Activated T-helper 1 cell treated with Interleukin-2 at 50 U/mL for 16 hours (primary cell): ENCODE measurements around the gene HOXD10.

ENCODE experiments used
- DNase-seq: peaks from one replicate; pipeline ENCODE4 v3.0.0-alpha.2; 2020; ENCODE audit warnings: low read depth

Gene HOXD10

DNA sequence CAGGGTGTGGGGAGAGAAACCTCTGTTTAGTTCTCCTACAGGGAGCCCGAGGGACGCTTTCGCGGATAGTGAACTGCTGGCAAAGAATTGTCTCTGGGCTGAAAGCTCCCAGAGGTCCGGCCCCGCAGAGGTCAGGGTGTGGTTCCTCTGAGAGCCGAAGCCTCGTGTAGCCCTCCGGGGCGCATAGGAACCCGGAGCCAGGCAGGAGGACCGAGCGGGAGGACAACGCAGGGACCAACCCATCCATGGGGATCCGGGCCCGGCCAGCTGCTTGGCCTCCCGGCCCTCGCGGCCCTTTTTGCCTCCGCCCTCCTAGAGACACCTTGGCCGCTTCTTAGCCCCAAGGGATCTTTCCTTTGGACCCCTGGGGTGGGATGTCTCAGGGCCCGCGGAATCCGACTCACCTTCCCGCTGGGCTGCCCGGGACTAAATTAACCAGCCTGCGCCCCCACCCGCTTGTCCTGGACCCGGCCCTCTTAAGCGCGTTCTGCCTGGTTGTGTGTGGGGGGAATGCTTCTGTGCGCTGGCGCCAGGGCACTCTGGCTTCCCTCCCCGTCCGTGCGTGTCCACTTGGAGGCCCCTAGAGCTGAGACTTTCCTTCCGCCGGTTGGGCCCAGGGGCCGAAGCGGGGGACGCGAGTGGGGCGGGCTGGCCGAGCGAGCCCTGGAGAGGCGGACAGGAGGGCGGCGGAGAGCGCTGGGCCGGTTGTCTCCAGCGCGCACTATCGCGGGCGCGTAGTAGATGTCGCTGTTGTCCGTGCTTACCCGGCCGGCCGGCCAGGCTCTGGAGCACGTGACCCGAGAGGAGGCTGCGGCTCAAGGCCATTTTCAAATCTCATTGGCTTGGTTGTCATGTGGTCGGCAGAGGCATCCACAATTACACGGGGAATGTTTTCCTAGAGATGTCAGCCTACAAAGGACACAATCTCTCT is at the start of gene HOXD10:
Gene HOXD10, plus strand, starts transcription at position 896 of the 931 bp plus-strand sequence. CDS start 56 bp downstream, outside the sequence.
- DNase-seq: no peak

DNA sequence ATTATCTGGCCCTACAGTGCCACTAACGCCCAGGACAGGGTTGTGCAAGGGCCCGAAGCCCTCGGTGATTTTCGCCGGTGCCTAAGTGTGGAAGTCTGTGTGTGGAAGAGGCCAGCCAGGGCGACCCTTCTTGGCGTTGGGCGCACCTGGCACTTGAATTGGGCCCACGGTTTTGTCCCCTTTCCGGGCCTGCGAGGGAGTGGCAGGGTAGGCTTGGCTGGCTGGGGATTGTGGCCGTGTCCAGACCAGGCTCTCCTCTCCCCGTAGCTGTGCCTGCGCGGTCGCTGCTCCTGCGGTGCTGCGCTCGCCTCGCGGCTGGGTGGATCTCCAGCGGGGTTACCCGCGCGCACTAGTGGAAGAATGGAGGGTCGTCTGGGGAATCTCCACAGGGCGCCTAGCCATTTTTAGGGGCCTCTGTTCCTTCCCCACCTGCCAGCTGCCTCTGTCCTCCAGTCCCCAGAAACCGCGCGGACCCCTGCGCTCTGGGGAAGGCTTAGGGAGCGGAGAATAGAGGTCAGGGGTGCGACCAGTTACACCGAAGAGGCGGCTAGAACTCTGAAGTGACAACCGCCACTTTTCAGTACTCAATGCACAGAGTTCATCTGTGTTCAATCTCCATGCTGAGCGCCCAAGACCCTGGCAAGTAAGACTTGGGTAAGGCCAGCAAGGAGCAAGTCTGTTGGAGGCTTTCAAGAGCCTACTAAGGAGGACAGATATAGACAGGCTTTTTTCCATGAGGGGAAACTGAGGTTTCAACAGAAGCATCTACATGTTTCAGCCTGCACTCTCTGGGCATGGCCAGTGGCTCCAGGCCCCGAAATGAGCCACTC is 48.8 kb upstream of the HOXD10 start:
- DNase-seq: no peak

GRCh38 chr2:176068419-176068832 is 48.2 kb upstream of the HOXD10 start:
- DNase-seq: no peak

- DNase-seq: no peak
Measured at GRCh38 chr2:176071330-176072291, 45.0 kb upstream of the HOXD10 start.

GRCh38 chr2:176072292-176072669 is 44.3 kb upstream of the HOXD10 start:
- DNase-seq: no peak

GRCh38 chr2:176072951-176073904 is 43.4 kb upstream of the HOXD10 start:
- no peak for DNase-seq

- no peak for DNase-seq
Measured at GRCh38 chr2:176074919-176075425, 41.6 kb upstream of the HOXD10 start.

DNA sequence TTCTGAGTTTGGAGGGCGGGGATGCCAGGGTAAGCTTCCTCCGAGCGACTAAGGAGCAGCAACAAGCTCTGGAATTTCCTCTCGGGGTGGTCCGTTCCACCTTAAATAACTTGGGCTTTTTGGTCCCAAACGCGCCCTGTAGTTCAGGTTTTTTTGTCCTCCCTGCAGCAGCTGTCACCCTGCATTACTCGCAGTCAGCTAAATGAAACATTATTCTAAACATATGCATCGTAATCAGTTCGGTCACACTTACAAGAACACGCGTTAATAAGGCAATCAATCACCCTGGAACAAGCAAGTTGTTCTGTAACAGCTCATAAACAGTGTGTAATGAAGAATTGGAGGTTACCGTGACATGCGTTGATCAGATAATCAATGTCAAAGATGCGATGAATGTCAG is 41.1 kb upstream of the HOXD10 start:
- no peak for DNase-seq

GRCh38 chr2:176076063-176076462 is 40.5 kb upstream of the HOXD10 start:
- DNase-seq: no peak

GRCh38 chr2:176076796-176077195 is 39.8 kb upstream of the HOXD10 start:
- no peak for DNase-seq

GRCh38 chr2:176078541-176079284 is 37.9 kb upstream of the HOXD10 start:
- no peak for DNase-seq

DNA sequence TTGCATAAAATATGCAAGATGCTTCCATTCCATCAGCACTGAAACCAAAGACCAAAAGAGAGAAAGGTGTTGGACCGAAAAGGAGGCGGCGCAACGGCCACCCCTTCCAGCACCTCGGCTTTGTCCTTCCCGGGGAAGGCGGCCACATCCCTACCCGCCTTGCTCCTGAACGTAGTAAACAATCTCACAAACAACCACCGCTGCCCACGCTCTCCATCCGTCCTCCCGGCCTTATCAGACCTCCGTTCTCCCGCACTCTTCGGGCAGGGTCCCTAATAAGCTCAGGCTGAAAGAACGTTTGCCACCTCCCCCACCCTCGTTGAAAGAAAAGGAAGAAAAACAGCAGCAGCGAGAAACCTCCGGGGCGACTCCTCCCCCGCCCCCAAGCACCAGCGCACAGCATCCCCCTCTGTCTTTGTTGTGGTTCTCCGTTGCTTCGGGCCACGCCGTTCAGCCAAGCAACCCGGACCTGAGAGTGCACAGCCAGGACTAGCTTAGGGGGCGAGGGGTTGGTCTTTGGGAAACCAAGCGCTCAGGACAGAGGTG is 37.2 kb upstream of the HOXD10 start:
- DNase-seq: no peak

DNA sequence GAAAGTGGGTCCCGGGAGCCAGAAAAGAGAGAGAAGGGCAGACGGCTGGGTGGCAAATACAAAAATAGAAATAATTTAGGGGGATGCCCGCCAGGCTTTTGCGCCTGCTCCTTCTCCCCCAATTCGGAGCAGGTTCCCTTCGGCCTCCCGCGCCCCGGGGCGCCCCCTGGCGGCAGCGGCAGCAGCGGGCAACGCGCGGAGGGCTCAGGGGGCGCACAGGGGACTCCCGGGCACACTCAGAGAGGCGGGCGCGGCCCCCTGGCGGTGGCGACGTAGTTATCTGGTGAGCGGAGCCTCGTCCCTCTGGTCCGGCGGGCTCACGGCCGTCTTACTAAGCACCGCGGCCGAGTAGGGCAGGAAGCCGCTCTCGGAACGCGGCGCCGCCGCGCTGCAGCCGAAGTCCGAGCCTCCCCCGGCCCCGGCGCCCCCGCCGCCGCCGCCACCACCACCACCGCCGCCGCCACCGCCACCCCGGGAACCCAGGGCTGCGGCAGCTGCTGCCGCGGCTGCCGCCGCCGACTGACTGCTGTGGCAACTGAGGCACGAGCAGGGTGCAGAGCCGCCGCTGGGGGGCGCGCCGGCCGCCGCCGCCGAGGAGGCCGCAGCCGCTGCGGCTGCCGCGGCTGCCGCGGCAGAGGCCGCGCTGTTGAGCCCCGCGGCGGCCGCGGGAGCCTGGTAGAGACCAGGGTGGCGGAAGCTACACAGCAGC is 36.6 kb upstream of the HOXD10 start:
- no peak for DNase-seq

- no peak for DNase-seq
Measured at GRCh38 chr2:176080540-176081375, 35.8 kb upstream of the HOXD10 start.

DNA sequence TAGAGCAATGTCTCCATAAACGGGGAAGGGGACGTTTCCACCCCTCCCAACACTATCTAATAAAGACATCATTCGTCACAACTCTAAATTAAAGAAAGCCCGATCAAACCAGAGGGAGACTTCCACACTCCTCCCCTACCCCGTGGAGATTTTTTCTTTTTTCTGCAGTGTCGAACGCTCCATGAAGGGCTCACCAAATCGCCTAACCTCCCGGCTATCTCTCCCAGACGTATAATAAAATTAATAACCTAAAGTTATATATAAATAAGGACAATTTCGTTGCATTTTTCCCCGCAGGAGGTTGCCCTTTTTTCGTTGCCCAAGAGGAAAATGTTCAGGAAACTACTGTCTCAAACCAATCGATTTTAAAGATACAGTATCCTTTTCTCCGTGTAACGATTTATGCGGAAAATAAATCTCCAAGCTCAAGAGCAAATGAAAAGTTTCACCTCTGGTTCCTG is 35.2 kb upstream of the HOXD10 start:
- DNase-seq: no peak

DNA sequence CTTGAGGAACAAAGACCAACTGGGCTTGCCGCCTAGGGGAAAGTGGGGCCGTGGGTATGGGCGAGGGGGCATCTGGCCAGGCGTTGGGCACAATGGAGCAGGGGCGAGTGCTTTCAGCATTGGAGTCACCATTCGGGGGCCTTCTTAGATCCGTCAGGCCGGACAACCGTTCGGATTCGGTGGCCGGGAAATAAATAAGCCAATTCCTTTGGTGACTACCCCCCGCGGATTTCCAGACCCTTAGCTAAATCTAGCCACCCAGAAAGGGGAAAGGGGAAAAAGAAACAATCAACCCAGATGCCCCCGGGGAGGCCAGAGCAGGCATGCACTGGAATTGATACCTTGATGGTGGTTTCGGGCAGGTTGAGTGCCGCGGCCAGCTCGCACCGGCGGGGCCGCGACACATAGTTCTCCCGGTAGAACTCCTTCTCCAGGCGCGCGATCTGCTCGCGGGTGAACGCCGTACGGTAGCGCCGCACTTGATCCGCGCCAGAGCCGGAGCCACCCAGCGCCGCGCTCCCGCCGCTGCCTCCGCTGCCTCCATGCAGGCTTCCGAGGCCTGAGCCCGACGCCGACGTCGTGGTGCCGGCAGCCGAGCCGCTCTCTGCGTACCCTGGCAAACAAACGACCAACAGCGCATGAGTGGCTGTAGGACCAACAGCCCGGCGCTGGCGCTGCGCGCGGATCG is 34.6 kb upstream of the HOXD10 start:
- DNase-seq: no peak

DNA sequence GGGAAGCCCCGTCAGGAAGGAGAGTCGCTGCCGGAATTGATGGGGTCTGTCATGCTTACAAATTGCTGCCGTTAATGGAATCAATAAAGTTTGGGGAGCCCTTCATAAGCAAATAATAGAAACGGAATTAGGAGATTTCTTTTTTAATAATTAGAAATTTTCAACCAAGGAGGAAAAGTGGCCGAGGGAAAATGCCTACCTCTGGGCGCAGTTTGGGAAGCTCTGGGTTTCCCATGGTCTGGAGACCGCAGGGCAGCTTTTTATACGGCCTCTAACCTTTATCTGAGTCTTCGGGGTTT is 34.1 kb upstream of the HOXD10 start:
- no peak for DNase-seq
